ENCODE results near the gene USH2A.
"Not testable (repeated sequence)": the region's sequence is repeated elsewhere in the genome, so short reads cannot be mapped to it uniquely, and the experiment has no call there.

The USH2A gene

GRCh38 chr1:216186141-216186540 lies 237.1 kb downstream of the USH2A start:
- no peak for DNase-seq

GRCh38 chr1:216184126-216184680 lies 239.0 kb downstream of the USH2A start:
- DNase-seq = no peak

- DNase-seq = no peak
Observed at GRCh38 chr1:216183454-216183853, 239.8 kb downstream of the USH2A start.

- no peak for DNase-seq
Observed at GRCh38 chr1:216183007-216183406, 240.2 kb downstream of the USH2A start.

GRCh38 chr1:216181590-216181989 lies 241.7 kb downstream of the USH2A start:
- DNase-seq = no peak

- DNase-seq = no peak
Observed at GRCh38 chr1:216178281-216178680, 245.0 kb downstream of the USH2A start.

- no peak for DNase-seq
Observed at GRCh38 chr1:216176970-216177369, 246.3 kb downstream of the USH2A start.

GRCh38 chr1:216175714-216176113 lies 247.5 kb downstream of the USH2A start:
- DNase-seq = no peak

GRCh38 chr1:216173376-216173995 lies 249.8 kb downstream of the USH2A start:
- no peak for DNase-seq

GRCh38 chr1:216169351-216169750 lies 253.9 kb downstream of the USH2A start:
- no peak for DNase-seq

GRCh38 chr1:216168546-216168945 lies 254.7 kb downstream of the USH2A start:
- DNase-seq = no peak

- DNase-seq = no peak
Observed at GRCh38 chr1:216154063-216154462, 269.2 kb downstream of the USH2A start.

- DNase-seq = no peak
Observed at GRCh38 chr1:216153130-216153529, 270.1 kb downstream of the USH2A start.

GRCh38 chr1:216145451-216146018 lies 277.7 kb downstream of the USH2A start:
- DNase-seq = not testable (repeated sequence)

GRCh38 chr1:216144661-216145450 lies 278.4 kb downstream of the USH2A start:
- no peak for DNase-seq

- no peak for DNase-seq
Observed at GRCh38 chr1:216142921-216143320, 280.3 kb downstream of the USH2A start.

GRCh38 chr1:216140730-216141524 lies 282.3 kb downstream of the USH2A start:
- no peak for DNase-seq

- DNase-seq = no peak
Observed at GRCh38 chr1:216124192-216124781, 299.0 kb downstream of the USH2A start.

GRCh38 chr1:216123446-216124191 lies 299.6 kb downstream of the USH2A start:
- no peak for DNase-seq

- DNase-seq = no peak
Observed at GRCh38 chr1:216119600-216119999, 303.6 kb downstream of the USH2A start.

- no peak for DNase-seq
Observed at GRCh38 chr1:216114180-216114579, 309.1 kb downstream of the USH2A start.

GRCh38 chr1:216113181-216113580 lies 310.1 kb downstream of the USH2A start:
- DNase-seq = no peak

Data from activated effector memory CD4-positive, alpha-beta T cell treated with anti-CD3 and anti-CD28 coated beads, Interleukin-2, amount 50 U/mL, for 16 hours (primary cell).